Right ventricle myocardium inferior (tissue), 1 donor: ENCODE results near the gene BTBD2. TPM values are rescaled to one million over a fixed set of nuclear protein-coding genes. Genes with fewer than 3 reads are reported as not detected.

Source experiments
- ATAC-seq: fragments of 200-7000 bp; cut with Tn5 transposase; one replicate; pipeline ENCODE4 v1.9.1; 2020; ENCODE audit warnings: mild to moderate bottlenecking, moderate library complexity
- DNase-seq: peaks from one replicate; pipeline ENCODE4 v3.0.0; 2021; ENCODE audit errors: missing footprints
- intact Hi-C: fragments of 100-400 bp; cut with DNase I; formaldehyde crosslinking; loops from one replicate; pipeline ENCODE4 v1.11.0; 2022
- total RNA-seq: library from RNA; stranded (reverse); fragmentation: NEBNext Ultra II Directional; extraction: Animal tissue kit (Norgen Biotek cat#: 25700); gene quantifications from one replicate; pipeline ENCODE4 v1.2.1, GENCODE V29; 2021
- donor health status: DM: no; HTN: yes; CAD: no; lungs with severe emphysema.

BTBD2 gene
- total RNA-seq, 1 donor from 2014 or later: 48.7 TPM

- DNase-seq (no peak), ATAC-seq (no peak)
- intact Hi-C loops: no loop called here
Observed at GRCh38 chr19:1977120-1977519, 38.4 kb downstream of the BTBD2 start.

GRCh38 chr19:1975162-1975480, 40.4 kb downstream of the BTBD2 start:
- ATAC-seq: no peak
- intact Hi-C loops: no loop called here
- DNase-seq: no peak

GRCh38 chr19:1974381-1975161, 40.9 kb downstream of the BTBD2 start:
- DNase-seq: no peak
- intact Hi-C loops: no loop called here

GRCh38 chr19:1970806-1971502, 44.6 kb downstream of the BTBD2 start:
- no peak for ATAC-seq
- no peak for DNase-seq
- intact Hi-C loops: no loop called here

More at GRCh38 chr19:1974381-1975161, 40.9 kb downstream of the BTBD2 start:
- no peak for ATAC-seq

- intact Hi-C loops: no loop called here
- no peak for ATAC-seq
- no peak for DNase-seq
Observed at GRCh38 chr19:1970003-1970805, 45.3 kb downstream of the BTBD2 start.

GRCh38 chr19:1969176-1970002, 46.1 kb downstream of the BTBD2 start:
- ATAC-seq: no peak
- intact Hi-C loops: no loop called here
- no peak for DNase-seq

- intact Hi-C loops: no loop called here
- DNase-seq (no peak), ATAC-seq (no peak)
Observed at GRCh38 chr19:1968279-1969175, 47.0 kb downstream of the BTBD2 start.

GRCh38 chr19:1967087-1967608, 48.4 kb downstream of the BTBD2 start:
- intact Hi-C loops: no loop called here
- DNase-seq: no peak
- no peak for ATAC-seq

GRCh38 chr19:1962674-1963073, 52.8 kb downstream of the BTBD2 start:
- intact Hi-C loops: no loop called here
- ATAC-seq (no peak), DNase-seq (no peak)

- no peak for ATAC-seq
- DNase-seq: no peak
- intact Hi-C loops: no loop called here
Observed at GRCh38 chr19:1961000-1961883, 54.3 kb downstream of the BTBD2 start.

GRCh38 chr19:1959928-1960589, 55.5 kb downstream of the BTBD2 start:
- peak; percentile 49 for DNase-seq
- intact Hi-C loops: no loop called here
- ATAC-seq: no peak

GRCh38 chr19:1957562-1958248, 57.8 kb downstream of the BTBD2 start:
- DNase-seq (no peak), ATAC-seq (peak; percentile 7)
- intact Hi-C loops: no loop called here

GRCh38 chr19:1956868-1957492, 58.5 kb downstream of the BTBD2 start:
- peak; percentile 32 for ATAC-seq
- intact Hi-C loops: no loop called here
- peak; percentile 71 for DNase-seq

GRCh38 chr19:1956122-1956494, 59.4 kb downstream of the BTBD2 start:
- intact Hi-C loops: no loop called here
- ATAC-seq: no peak
- no peak for DNase-seq
